GM12872 (cell line): Measurements from ENCODE around the gene GNB1.

Experiments used
- CTCF ChIP-seq: IDR thresholded peaks from 3 replicates; pipeline ENCODE4 v1.5.1; 2011; ENCODE audit warnings: low read depth, mild to moderate bottlenecking, low read length, moderate library complexity; ENCODE audit not compliant: insufficient read depth

GNB1 gene

GRCh38 chr1:1890506-1891348 is at the start of gene GNB1:
GNB1 (minus strand) TSS chr1:1891087; CDS start chr1:1825453, 65,634 bp downstream.
- no peak for TF ChIP-seq CTCF

- TF ChIP-seq CTCF: no peak
Measured at GRCh38 chr1:1940123-1940425, 49.2 kb upstream of the GNB1 start.

- TF ChIP-seq CTCF: no peak
Measured at GRCh38 chr1:1939296-1940122, 48.6 kb upstream of the GNB1 start.

- no peak for TF ChIP-seq CTCF
Measured at GRCh38 chr1:1938613-1939295, 47.9 kb upstream of the GNB1 start.

- TF ChIP-seq CTCF: no peak
Measured at GRCh38 chr1:1938276-1938573, 47.3 kb upstream of the GNB1 start.

- no peak for TF ChIP-seq CTCF
Measured at GRCh38 chr1:1937549-1938275, 46.8 kb upstream of the GNB1 start.

- no peak for TF ChIP-seq CTCF
Measured at GRCh38 chr1:1937061-1937460, 46.2 kb upstream of the GNB1 start.
